22Rv1 (cell line): ENCODE results near the gene LILRB3.
"Not testable (repeated sequence)": the region's sequence is repeated elsewhere in the genome, so short reads cannot be mapped to it uniquely, and the experiment has no call there.

Experiments
- H3K27ac ChIP-seq: fragments of 450-650 bp; 2 replicates; pipeline ENCODE4 v1.5.1; 2017
- ZFX ChIP-seq: fragments of 450-650 bp; IDR thresholded peaks from 2 replicates; pipeline ENCODE4 v1.6.1; 2017; ENCODE audit warnings: antibody characterized with exemption, borderline replicate concordance
- TF ChIP-seq, protein P1 (sequence below): fragments of 450-650 bp; IDR thresholded peaks from 2 replicates; pipeline ENCODE4 v1.5.1; 2017; ENCODE audit warnings: mild to moderate bottlenecking

The LILRB3 gene

GRCh38 chr19:54186351-54186750 lies 36.5 kb downstream of the LILRB3 start:
- H3K27ac ChIP-seq: no peak overlapping the region
- TF ChIP-seq, protein P1, sequence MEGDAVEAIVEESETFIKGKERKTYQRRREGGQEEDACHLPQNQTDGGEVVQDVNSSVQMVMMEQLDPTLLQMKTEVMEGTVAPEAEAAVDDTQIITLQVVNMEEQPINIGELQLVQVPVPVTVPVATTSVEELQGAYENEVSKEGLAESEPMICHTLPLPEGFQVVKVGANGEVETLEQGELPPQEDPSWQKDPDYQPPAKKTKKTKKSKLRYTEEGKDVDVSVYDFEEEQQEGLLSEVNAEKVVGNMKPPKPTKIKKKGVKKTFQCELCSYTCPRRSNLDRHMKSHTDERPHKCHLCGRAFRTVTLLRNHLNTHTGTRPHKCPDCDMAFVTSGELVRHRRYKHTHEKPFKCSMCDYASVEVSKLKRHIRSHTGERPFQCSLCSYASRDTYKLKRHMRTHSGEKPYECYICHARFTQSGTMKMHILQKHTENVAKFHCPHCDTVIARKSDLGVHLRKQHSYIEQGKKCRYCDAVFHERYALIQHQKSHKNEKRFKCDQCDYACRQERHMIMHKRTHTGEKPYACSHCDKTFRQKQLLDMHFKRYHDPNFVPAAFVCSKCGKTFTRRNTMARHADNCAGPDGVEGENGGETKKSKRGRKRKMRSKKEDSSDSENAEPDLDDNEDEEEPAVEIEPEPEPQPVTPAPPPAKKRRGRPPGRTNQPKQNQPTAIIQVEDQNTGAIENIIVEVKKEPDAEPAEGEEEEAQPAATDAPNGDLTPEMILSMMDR: no peak
- TF ChIP-seq ZFX: no peak

DNA sequence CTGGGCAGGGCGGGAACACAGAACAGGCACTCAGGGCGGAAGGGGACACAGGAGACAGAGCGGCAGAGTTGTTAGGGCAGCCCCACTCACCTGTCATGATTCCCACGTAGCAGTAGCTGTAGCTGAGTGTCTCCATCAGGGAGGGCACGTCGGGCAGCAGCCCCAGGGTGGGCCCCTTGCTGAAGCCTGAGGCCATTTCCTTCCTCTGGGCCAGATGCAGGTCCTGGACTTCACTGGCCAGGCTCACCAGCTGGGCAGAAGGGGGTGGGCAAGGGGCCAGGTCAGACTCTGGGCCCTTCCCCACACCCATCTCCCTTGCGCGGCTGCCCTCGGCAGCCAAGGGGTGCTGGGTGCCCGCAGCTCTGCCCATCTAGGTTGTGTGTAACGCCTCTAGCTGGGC lies 39.4 kb downstream of the LILRB3 start:
- TF ChIP-seq, protein P1: no peak
- TF ChIP-seq ZFX: no peak
- no peak overlapping the region for H3K27ac ChIP-seq

- H3K27ac ChIP-seq: not testable (repeated sequence)
Measured at GRCh38 chr19:54181894-54182293, 40.9 kb downstream of the LILRB3 start.

- TF ChIP-seq, protein P1: no peak
- no peak for TF ChIP-seq ZFX
- no peak overlapping the region for H3K27ac ChIP-seq
Measured at GRCh38 chr19:54180691-54181091, 42.1 kb downstream of the LILRB3 start.

DNA sequence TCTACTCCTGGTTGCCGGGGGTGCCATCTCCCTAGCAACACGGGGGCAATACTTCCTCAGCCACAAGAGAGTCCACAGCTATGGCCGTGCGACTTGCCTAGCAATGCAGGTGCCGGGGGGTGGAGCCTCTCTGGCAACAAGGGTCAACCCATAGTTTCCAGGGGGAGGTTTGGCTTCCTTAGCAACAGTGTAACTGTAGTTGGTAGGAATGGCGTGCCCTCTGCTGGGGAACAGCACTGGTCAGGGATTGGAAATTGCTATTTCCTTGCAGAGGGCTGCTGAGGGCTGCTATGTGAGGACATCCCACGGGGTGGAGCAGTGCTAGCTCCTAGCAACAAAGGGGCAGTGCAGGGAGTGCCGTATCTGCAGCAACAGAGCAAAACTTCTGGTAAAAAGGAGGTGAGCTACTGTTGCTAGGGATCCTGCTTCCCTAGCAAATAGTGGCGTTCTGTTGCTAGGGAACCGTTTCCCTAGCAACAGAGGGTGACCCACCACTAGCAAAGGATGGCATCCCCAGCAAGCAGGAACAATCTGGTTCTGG lies 42.8 kb downstream of the LILRB3 start:
- H3K27ac ChIP-seq: no peak overlapping the region
- no peak for TF ChIP-seq ZFX
- TF ChIP-seq, protein P1: no peak

DNA sequence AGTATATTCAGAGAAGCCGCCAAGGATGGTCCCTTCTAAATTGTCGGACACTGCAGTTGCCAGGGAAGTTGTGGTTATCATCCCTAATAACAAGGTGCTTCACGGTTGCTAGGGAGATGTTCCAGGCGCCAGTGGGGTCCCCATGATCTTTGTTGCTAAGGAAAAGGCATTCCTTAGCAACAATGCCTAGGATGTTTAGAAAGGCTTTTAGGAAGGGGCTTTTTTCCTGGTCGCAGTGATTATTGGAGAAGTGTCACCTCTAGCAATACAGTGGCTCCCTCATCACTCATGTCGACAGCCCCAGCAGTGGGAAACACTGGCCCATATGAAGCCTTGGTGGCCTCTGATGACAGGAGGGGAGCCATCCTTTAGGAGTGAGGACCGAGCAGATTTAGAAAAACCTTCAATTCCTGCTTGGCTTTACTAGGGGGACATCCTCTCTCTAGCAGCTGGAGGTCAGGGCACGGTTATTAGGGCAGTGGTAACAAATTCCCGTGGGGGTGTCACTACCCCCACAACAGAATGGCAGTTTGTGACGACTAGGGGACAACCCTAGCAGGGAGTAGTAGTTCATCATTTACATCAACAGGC lies 43.5 kb downstream of the LILRB3 start:
- TF ChIP-seq, protein P1: no peak
- TF ChIP-seq ZFX: no peak
- peak overlapping the region; percentile 26; the same call in 1 of the 2 replicates for H3K27ac ChIP-seq

DNA sequence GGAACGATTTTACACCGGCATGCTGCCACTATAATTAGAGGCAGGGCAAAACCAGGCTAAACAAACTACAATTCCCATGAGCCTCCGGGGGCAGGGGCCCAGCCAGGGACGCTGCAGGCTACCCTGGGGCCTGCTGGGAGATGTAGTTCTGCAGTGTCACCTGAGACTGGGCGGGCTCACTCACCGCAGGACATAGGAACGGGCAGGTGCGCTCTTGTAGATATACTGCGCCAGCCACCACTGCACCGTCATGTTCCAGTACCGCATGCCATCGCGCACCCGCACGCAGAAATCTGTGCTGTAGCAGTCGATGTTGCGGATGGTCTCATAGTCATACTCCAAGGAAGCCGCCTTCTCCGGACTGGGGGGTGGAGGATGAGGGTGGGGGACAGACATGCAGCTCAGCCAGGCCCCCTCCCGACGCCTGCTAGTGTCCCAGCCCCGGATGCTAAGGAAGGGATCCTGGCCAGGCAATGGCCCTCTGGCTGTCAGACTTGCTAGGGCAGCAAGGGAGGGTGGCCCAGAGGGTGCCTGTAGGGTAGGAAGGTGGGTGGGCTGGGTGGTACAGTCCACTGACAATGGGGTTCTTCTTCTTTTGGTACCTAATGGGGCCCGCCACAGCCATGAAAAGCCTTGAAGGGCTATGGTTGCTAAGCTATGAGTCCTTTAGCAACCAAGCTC lies 44.1 kb downstream of the LILRB3 start:
- TF ChIP-seq, protein P1: no peak
- no peak for TF ChIP-seq ZFX

More for the DNA sequence above, 44.1 kb downstream of the LILRB3 start:
- peak overlapping the region; percentile 26; the same call in 1 of the 2 replicates for H3K27ac ChIP-seq
